Mononuclear cell (primary cell): ENCODE measurements around the gene DDX42. TPM values are rescaled to one million over a fixed set of nuclear protein-coding genes. Genes with fewer than 3 reads are reported as not detected.
"Not testable (repeated sequence)": the region's sequence is repeated elsewhere in the genome, so short reads cannot be mapped to it uniquely, and the experiment has no call there.

ENCODE experiments used
- H3K27me3 ChIP-seq: 2 replicates; pipeline ENCODE4 v1.6.0; 2011; ENCODE audit warnings: low read length, control low read depth; ENCODE audit not compliant: insufficient read depth
- H3K4me1 ChIP-seq: 2 replicates; pipeline ENCODE4 v1.5.1; 2011; ENCODE audit warnings: mild to moderate bottlenecking, low read length, control low read depth; ENCODE audit not compliant: insufficient read depth
- H3K4me3 ChIP-seq: 2 replicates; pipeline ENCODE4 v1.5.1; 2011; ENCODE audit warnings: mild to moderate bottlenecking, low read length, moderate library complexity
- H3K9me3 ChIP-seq: 2 replicates; pipeline ENCODE4 v1.5.1; 2011; ENCODE audit warnings: low read depth, mild to moderate bottlenecking, control low read depth, low read length
- total RNA-seq: library from RNA; depleted of rRNA; stranded (reverse); fragments of >200 nt; gene quantifications from one replicate; pipeline ENCODE4 v1.2.3, GENCODE V29; 2012

The DDX42 gene
- total RNA-seq, 1 donor = 112 TPM

- H3K27me3 ChIP-seq, H3K4me1 ChIP-seq, H3K9me3 ChIP-seq, H3K4me3 ChIP-seq: not testable (repeated sequence)
Measured at GRCh38 chr17:63796375-63796774, 22.4 kb downstream of the DDX42 start.

- no peaks in the 10 kb centered on the region for H3K9me3 ChIP-seq
- no peak overlapping the region for H3K4me3 ChIP-seq
- no peaks in the 10 kb centered on the region for H3K4me1 ChIP-seq
- no peaks in the 10 kb centered on the region for H3K27me3 ChIP-seq
Measured at GRCh38 chr17:63798572-63799106, 24.7 kb downstream of the DDX42 start.

- Histone ChIP-seq H3K9me3 (no peaks in the 10 kb centered on the region), H3K27me3 (no peaks in the 10 kb centered on the region), H3K4me3 (no peak overlapping the region), H3K4me1 (no peaks in the 10 kb centered on the region)
Measured at GRCh38 chr17:63800783-63801182, 26.8 kb downstream of the DDX42 start.

- Histone ChIP-seq H3K4me1 (no peaks in the 10 kb centered on the region), H3K9me3 (no peaks in the 10 kb centered on the region), H3K27me3 (no peaks in the 10 kb centered on the region), H3K4me3 (no peak overlapping the region)
Measured at GRCh38 chr17:63804328-63804727, 30.4 kb downstream of the DDX42 start.

- H3K27me3 ChIP-seq = no peaks in the 10 kb centered on the region
- H3K9me3 ChIP-seq = no peaks in the 10 kb centered on the region
- H3K4me3 ChIP-seq = no peak overlapping the region
- H3K4me1 ChIP-seq = no peaks in the 10 kb centered on the region
Measured at GRCh38 chr17:63805591-63805990, 31.6 kb downstream of the DDX42 start.

- Histone ChIP-seq H3K4me1 (no peaks in the 10 kb centered on the region), H3K27me3 (no peaks in the 10 kb centered on the region), H3K9me3 (no peaks in the 10 kb centered on the region), H3K4me3 (no peak overlapping the region)
Measured at GRCh38 chr17:63809970-63810369, 36.0 kb downstream of the DDX42 start.

GRCh38 chr17:63816123-63816522 lies 42.2 kb downstream of the DDX42 start:
- peaks cover 3% of the 10 kb centered on the region for H3K4me1 ChIP-seq
- no peaks in the 10 kb centered on the region for H3K27me3 ChIP-seq
- H3K9me3 ChIP-seq = no peaks in the 10 kb centered on the region

GRCh38 chr17:63816669-63817068 lies 42.7 kb downstream of the DDX42 start:
- no peaks in the 10 kb centered on the region for H3K27me3 ChIP-seq
- H3K4me3 ChIP-seq = no peak overlapping the region
- H3K9me3 ChIP-seq = no peaks in the 10 kb centered on the region
- peaks cover 6% of the 10 kb centered on the region for H3K4me1 ChIP-seq

More at GRCh38 chr17:63816123-63816522, 42.2 kb downstream of the DDX42 start:
- H3K4me3 ChIP-seq = no peak overlapping the region

GRCh38 chr17:63817736-63818385 lies 43.9 kb downstream of the DDX42 start:
- Histone ChIP-seq H3K27me3 (no peaks in the 10 kb centered on the region), H3K9me3 (no peaks in the 10 kb centered on the region), H3K4me1 (peaks cover 6% of the 10 kb centered on the region), H3K4me3 (no peak overlapping the region)

GRCh38 chr17:63819131-63819530 lies 45.2 kb downstream of the DDX42 start:
- H3K4me1 ChIP-seq = peaks cover 6% of the 10 kb centered on the region
- no peak overlapping the region for H3K4me3 ChIP-seq
- H3K9me3 ChIP-seq = no peaks in the 10 kb centered on the region
- no peaks in the 10 kb centered on the region for H3K27me3 ChIP-seq

GRCh38 chr17:63819585-63820537 lies 45.9 kb downstream of the DDX42 start:
- Histone ChIP-seq H3K9me3 (no peaks in the 10 kb centered on the region), H3K4me3 (no peak overlapping the region), H3K27me3 (no peaks in the 10 kb centered on the region), H3K4me1 (peaks cover 6% of the 10 kb centered on the region)

- Histone ChIP-seq H3K4me3 (no peak overlapping the region), H3K9me3 (no peaks in the 10 kb centered on the region), H3K27me3 (no peaks in the 10 kb centered on the region), H3K4me1 (peaks cover 13% of the 10 kb centered on the region)
Measured at GRCh38 chr17:63820963-63821561, 47.1 kb downstream of the DDX42 start.

GRCh38 chr17:63821804-63822203 lies 47.8 kb downstream of the DDX42 start:
- Histone ChIP-seq H3K27me3 (no peaks in the 10 kb centered on the region), H3K9me3 (no peaks in the 10 kb centered on the region), H3K4me1 (peaks cover 18% of the 10 kb centered on the region), H3K4me3 (no peak overlapping the region)

- Histone ChIP-seq H3K4me1 (peaks cover 18% of the 10 kb centered on the region), H3K9me3 (no peaks in the 10 kb centered on the region), H3K27me3 (no peaks in the 10 kb centered on the region), H3K4me3 (no peak overlapping the region)
Measured at GRCh38 chr17:63822537-63822936, 48.6 kb downstream of the DDX42 start.
